CD4-positive, alpha-beta T cell treated with Interleukin-6 for 4 hours (primary cell): ENCODE results near the gene SWAP70.
"Not testable (repeated sequence)": the region's sequence is repeated elsewhere in the genome, so short reads cannot be mapped to it uniquely, and the experiment has no call there.

Experiments
- DNase-seq: peaks from one replicate; pipeline ENCODE4 v3.0.0-alpha.2; 2020; ENCODE audit warnings: mixed read lengths

The SWAP70 gene

DNA sequence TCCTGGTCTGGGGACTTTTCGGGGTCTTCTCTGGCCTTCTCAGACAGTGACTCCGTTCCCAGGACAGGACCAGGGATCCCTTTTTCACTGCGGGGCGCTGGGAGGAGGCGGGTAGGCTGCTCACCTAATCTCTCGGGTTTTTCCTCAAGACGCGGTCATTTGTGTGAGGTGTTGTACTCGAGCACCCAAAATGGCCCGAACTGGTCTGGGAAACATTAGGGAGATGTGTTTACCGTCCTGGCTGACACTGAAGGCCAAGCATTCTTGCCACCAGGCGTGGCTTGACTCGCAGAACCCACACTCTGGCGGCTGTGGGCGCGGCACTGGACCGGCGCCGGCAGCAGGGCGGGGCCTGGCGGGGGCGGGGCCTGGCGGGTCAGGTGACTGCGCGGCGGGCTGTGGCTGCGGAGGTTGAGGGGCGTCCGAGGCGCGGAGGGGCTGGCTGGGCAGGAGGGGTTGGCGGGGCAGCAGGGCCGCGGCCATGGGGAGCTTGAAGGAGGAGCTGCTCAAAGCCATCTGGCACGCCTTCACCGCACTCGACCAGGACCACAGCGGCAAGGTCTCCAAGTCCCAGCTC lies at the start of gene SWAP70:
SWAP70 (plus strand) TSS at position 379 of the 577 bp plus-strand sequence; CDS start at position 482, 103 bp downstream.
- peak; percentile 79 for DNase-seq

DNA sequence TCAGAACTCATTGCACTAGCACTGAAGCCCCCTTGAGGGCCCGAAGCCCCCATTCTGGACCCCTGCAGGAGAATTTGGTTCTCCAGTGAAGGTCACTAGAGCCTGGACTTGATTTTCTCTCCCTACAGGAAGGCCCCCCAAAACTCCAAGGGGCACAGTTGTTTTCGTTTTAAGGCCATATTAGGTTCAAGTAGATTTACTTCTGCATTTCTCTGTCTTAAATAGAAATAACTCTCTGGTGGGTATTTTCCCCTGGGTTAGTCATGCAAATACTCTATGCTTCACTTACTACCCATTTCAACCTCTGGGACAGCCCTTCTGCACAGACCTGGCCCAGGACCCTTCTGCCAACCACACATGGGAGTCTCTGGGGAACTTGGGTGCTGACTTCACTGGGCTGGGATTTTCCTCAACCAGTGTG lies 48.8 kb upstream of the SWAP70 start:
- no peak for DNase-seq

DNA sequence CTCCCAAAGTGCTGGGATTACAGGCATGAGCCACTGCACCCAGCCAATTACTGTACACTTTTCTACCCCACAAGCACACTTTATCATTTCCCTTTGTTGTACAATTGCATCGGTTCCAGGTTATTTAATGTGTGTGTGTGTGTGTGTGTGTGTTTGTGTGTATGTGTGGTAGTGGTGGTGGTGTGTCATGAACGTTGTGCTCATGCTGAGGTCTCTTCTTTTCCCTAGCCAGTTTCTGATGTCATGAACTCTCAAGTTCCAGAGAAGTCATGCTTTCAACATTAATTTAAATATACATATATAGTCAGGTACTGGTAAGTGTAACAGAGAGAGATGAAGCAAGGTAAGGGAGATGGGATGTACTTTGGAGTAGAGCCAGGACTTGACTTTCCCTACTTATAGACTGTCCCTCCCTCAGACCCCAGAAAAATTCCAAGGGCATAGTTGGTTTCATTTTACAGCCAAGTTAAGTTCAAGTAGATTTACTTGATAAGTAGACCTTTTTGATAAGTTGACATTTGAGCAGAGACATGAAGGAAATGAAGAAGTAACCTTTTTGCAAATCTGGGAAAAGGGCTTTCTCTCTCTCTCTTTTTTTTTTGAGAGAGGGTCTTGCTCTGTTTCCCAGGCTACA lies 47.7 kb upstream of the SWAP70 start:
- DNase-seq, result no peak

GRCh38 chr11:9616858-9617257 lies 47.0 kb upstream of the SWAP70 start:
- DNase-seq, result no peak

DNA sequence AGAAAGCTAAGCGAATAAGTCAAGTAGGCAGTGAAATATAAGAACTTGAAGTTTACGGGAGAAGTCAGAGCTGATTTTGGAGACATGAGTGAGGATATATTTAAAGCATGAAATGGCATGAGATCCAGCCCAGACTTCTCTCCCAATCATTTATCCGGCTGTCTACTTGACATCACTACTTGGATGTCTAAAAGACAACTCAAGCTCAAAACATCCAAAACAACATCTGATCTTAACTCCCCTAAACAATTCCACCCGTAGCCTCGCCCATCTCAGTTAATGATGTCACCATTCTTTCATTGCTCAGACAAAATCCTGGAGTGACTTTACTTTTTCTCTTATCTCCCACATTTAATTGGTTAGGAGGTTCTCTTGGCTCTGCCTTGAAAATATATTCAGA lies 45.9 kb upstream of the SWAP70 start:
- DNase-seq, result no peak

GRCh38 chr11:9619004-9619403 lies 44.9 kb upstream of the SWAP70 start:
- DNase-seq, result no peak

DNA sequence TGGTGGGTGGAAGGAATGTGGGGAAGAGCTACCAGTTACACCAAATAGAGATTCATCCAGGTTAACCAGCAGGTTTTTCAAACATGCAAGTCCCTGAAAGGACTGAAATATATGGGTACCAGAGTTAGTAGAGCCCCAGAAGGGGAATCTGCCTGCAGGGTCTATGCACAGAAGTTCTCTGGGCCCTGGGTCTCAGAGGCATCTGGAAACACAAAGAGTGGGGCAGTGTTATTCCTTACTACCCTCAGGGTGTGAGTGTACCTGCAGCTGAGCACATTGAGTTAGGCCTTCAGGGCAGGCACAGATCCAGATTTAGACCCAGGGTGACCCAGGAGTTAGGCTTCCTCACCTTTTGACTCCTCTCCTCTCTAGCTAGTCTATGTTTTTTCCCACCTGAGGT lies 43.9 kb upstream of the SWAP70 start:
- no peak for DNase-seq

GRCh38 chr11:9622353-9622752 lies 41.5 kb upstream of the SWAP70 start:
- DNase-seq, result not testable (repeated sequence)

DNA sequence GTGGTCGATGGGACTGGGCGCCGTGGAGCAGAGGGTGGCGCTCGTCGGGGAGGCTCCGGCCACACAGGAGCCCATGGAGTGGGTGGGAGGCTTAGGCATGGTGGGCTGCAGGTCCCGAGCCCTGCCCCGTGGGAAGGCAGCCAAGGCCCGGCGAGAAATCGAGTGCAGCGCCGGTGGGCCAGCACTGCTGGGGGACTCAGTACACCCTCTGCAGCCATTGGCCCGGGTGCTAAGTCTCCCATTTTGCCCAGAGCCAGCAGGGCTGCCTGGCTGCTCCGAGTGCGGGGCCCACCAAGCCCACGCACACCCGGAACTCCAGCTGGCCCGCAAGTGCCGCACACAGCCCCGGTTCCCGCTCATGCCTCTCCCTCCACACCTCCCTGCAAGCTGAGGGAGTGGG lies 40.8 kb upstream of the SWAP70 start:
- not testable (repeated sequence) for DNase-seq

- no peak for DNase-seq
Observed at GRCh38 chr11:9624448-9624847, 39.4 kb upstream of the SWAP70 start.

DNA sequence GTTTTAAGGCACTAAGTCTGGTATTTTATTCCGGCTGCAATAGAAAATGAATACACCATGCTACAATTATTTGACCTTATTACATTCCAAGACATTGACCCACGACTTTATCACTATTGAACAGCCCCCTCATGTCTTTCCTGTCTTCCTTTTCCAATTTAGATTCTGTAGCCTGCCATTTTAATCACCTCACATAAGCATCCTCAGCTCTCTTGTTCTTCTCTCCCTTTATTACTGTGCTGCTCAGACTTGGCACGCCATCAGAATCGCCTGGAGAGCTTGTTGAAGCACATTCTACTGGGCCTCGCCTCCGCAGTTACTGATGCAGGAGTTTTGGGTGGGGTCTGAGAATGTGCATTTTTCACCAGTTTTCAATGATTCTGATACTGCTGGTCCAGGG lies 38.7 kb upstream of the SWAP70 start:
- DNase-seq, result no peak

DNA sequence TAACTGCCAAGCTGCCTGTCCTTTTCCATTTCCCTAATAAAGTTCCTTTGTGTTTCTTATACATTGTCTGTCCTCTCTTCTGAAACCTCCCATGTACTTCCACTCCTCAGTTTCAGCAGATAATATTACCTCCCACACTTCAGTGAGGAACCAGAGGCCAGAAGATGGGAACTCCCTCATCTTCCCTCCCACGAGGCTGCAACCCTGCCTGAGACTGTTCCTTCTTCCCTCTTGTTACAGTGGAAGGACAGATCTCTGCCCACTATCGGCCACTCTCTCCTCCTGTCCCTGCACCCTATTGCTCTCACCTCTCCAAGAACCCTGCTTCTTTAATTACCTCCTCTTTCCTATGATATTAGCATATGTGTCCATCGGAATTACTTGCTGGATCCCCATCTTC lies 38.1 kb upstream of the SWAP70 start:
- no peak for DNase-seq

DNA sequence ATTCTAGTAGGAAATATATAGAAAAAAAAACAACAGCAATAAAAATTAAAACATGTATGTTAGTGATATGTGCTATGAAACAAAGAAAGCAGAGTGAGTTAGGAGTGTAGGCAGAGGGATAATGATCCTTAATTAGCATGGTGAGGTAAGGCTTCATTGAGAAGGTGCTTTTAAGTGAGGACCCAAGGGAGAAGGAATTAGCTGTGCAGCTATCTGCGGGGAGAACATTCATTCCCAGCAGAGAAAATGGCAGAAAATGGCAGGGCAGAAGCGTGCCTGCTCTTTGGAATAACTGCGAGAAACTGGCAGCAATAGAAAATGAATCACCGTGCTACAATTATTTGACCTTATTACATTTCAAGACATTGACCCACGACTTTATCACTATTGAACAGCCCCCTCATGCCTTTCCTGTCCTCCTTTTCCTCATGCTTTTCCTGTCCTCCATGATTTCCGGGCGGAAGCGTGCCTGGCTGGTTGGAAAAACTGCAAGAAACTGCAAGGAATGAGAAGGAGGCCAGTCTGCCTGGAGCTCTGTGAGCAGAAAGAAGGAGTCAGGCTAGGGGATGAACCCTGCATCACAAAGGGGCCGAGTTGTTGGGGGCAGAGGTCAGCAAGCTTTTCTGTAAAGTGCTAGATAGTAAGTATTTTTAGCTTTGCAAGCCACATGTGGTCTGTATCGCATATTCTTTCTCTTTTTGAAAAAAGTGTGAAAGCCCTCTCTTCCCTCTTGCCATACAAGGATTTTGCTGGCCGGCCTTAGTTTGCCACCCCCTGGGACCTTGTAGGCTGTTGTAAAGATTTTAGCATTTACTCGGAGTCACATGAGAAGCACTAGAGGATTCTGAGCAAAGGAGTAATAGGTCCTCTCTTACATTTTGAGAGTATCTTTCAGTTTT lies 37.1 kb upstream of the SWAP70 start:
- DNase-seq, result no peak

DNA sequence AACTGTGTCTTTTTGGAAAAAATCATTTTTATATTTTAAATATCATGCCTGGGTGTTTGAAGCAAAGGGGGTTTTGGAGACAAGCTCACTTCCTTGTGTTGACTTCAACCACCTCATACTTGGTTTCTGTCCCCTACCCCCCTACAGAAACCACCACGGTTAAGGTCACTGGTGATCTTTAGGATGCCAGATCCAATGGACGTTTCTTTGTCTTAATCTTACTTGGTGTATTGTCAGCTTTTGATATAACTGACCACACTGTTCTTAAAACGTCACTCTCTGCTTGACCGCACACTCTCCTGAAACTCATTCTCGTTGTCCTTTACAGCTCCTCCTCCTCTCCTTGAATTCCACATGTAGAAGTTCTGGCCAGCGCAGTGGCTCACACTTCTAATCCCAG lies 34.8 kb upstream of the SWAP70 start:
- DNase-seq, result no peak

GRCh38 chr11:9633679-9634078 lies 30.2 kb upstream of the SWAP70 start:
- no peak for DNase-seq

DNA sequence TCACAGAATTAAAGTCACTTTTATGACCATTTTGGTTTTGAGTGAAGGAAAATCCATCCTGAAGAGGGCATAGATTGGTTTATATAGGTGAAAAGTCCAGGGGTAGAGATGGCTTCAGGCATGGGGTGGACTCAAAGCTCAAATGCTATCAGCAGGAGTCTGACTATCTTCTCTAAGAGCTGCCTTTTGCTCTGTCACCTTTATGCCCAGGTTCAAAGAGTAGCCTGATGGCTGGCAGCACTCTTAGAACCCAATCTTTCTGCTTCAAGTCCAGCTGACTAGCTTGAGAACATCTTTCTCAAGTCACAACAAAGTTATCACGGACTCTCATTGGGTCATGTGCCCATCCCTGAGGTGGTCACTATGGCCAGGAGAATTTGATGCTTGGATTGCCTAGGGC lies 27.2 kb upstream of the SWAP70 start:
- no peak for DNase-seq

GRCh38 chr11:9639099-9639498 lies 24.8 kb upstream of the SWAP70 start:
- no peak for DNase-seq

DNA sequence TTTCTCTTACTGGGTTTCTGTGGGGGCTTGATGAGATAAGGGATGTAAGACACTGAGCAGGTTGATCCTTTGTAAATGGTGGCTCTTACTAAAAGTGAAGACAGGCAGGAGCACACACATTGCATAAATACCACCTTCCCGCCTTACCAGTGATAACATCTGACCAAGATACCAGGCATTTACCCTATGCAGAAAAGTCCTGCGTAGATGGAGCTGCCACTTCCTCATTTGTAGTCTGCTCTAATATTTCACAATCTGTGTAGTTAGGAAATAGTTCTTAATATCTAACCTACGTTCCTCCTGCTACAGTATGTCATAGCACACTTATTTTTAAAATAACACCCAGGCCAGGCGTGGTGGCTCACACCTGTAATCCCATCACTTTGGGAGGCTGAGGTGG lies 23.9 kb upstream of the SWAP70 start:
- no peak for DNase-seq

DNA sequence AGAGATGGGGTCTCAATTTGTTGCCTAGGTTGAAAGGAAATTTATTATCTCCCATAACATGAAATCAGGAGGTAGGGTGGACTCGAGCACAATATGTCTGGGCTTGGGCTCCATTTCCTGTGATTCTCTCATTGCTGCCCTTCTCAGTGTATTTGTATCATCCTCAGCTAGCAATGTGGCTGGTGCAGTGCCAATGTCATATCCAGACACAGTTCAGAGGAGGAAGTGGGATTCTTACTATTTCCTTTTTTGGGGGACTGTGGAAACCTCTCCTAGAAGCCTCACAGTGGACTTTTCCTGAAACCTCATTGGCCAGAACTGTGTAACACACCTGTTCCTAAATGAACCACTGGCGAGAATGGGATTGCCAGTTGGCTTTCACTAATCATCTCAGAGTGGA lies 21.0 kb upstream of the SWAP70 start:
- no peak for DNase-seq

- DNase-seq, result no peak
Observed at GRCh38 chr11:9643751-9644150, 20.1 kb upstream of the SWAP70 start.

GRCh38 chr11:9645881-9646280 lies 18.0 kb upstream of the SWAP70 start:
- no peak for DNase-seq

DNA sequence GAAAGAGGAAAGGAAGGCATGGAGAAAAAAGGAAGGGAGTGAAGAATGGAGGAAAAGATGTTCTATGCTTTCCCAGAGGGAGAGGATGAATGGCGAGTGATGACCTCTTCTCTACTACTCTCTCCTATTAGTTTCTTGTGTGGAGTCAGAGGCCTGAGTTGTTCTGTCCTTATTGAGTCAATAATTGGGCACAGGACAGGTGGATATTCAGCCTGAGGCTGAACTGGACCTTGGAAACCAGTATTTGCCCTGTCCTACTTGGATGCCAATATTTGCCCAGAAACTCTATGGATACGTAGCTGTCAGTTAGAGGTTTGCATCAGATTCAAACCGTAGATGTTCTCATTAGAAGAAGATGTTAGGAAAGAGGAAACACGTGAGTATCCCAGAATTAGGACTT lies 17.6 kb upstream of the SWAP70 start:
- DNase-seq, result no peak

DNA sequence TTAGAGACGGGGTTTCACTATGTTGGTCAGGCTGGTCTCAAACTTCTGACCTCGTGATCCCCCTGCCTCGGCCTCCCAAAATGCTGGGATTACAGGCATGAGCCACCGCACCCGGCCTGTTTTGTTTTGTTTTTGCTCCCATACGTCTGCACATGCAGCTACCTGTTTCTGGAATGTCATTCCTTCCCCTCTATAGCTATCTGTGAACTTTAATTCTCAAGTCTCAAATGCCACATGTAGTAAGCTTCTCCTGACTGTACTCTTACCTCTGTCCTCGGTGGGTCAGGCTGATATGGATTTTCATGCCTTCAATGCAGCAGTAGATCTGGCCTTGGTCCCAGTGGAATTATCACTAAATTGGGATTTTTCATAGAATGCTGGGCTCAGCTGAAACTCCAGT lies 12.4 kb upstream of the SWAP70 start:
- no peak for DNase-seq
